IMR-90 (cell line): ENCODE data around the gene TEAD1. TPM values are rescaled to one million over a fixed set of nuclear protein-coding genes. Genes with fewer than 3 reads are reported as not detected.

Experiments used
- ATAC-seq: fragments of 200-7000 bp; cut with Tn5 transposase; 2 replicates; pipeline ENCODE4 v1.9.1; 2020; ENCODE audit warnings: low read depth, mild to moderate bottlenecking, moderate library complexity
- BruUV-seq: library from RNA; stranded (reverse); fragments of 400-500 nt; replicated peaks from 2 replicates; lab custom pipeline; 2021; lab: Mats Ljungman, UMichigan
- CTCF ChIA-PET: fragments of 300-600 bp; formaldehyde crosslinking; extraction: SDS; loops from one replicate; lab custom pipeline; 2021; ENCODE audit warnings: antibody characterized with exemption; lab: Yijun Ruan, JAX
- POLR2A ChIA-PET: fragments of 300-600 bp; sonication (Branson Sonifier 250); formaldehyde crosslinking; loops from one replicate; lab custom pipeline; 2022; ENCODE audit warnings: antibody characterized with exemption; ENCODE audit not compliant: unreplicated experiment; lab: Charles Lee
- DNase-seq: peaks from one replicate; pipeline ENCODE4 v3.0.0; 2013
- H2AFZ ChIP-seq: replicated peaks from 2 replicates; pipeline ENCODE3; 2013; ENCODE audit warnings: low read length, mild to moderate bottlenecking; ENCODE audit not compliant: poor library complexity
- H2AK5ac ChIP-seq: 2 replicates; pipeline ENCODE4 v1.6.1; 2013; ENCODE audit warnings: low read depth, low read length, inconsistent platforms
- H2AK9ac ChIP-seq: replicated peaks from 2 replicates; pipeline ENCODE3; 2013; ENCODE audit warnings: mild to moderate bottlenecking, low read depth, low read length, moderate library complexity; ENCODE audit not compliant: poor library complexity
- H2BK120ac ChIP-seq: 2 replicates; pipeline ENCODE4 v1.6.1; 2013; ENCODE audit warnings: low read depth, low read length, inconsistent platforms
- H2BK15ac ChIP-seq: 3 replicates; pipeline ENCODE4 v1.6.1; 2013; ENCODE audit warnings: low read depth, low read length, inconsistent platforms
- H2BK20ac ChIP-seq: 2 replicates; pipeline ENCODE4 v1.6.1; 2013; ENCODE audit warnings: low read depth, mild to moderate bottlenecking, inconsistent platforms, low read length, moderate library complexity
- H2BK5ac ChIP-seq: 2 replicates; pipeline ENCODE4 v1.6.1; 2013; ENCODE audit warnings: mild to moderate bottlenecking, low read depth, low read length, inconsistent platforms; ENCODE audit not compliant: poor library complexity, severe bottlenecking
- H3K14ac ChIP-seq: replicated peaks from 2 replicates; pipeline ENCODE4 v1.6.1; 2013; ENCODE audit warnings: low read depth, low read length, inconsistent platforms
- H3K18ac ChIP-seq: 2 replicates; pipeline ENCODE4 v1.6.1; 2013; ENCODE audit warnings: low read depth, low read length, control low read depth
- H3K23ac ChIP-seq: 2 replicates; pipeline ENCODE4 v1.6.1; 2013; ENCODE audit warnings: low read depth, low read length, inconsistent platforms
- H3K27ac ChIP-seq: 2 replicates; pipeline ENCODE4 v1.5.1; 2013; ENCODE audit warnings: mild to moderate bottlenecking, control low read depth, low read length; ENCODE audit not compliant: insufficient read depth
- H3K27me3 ChIP-seq: 2 replicates; pipeline ENCODE4 v1.6.1; 2013; ENCODE audit warnings: low read length; ENCODE audit not compliant: control insufficient read depth, insufficient read depth
- H3K36me3 ChIP-seq: 2 replicates; pipeline ENCODE4 v1.6.1; 2013; ENCODE audit warnings: low read length, mixed read lengths; ENCODE audit not compliant: control insufficient read depth, insufficient read depth
- H3K4ac ChIP-seq: 2 replicates; pipeline ENCODE4 v1.6.1; 2013; ENCODE audit warnings: low read depth, low read length, inconsistent platforms
- H3K4me1 ChIP-seq: 2 replicates; pipeline ENCODE4 v1.6.1; 2013; ENCODE audit warnings: low read length, mixed read lengths; ENCODE audit not compliant: control insufficient read depth, insufficient read depth
- H3K4me2 ChIP-seq: 2 replicates; pipeline ENCODE4 v1.6.1; 2013; ENCODE audit warnings: low read depth, mild to moderate bottlenecking, control low read depth, low read length, moderate library complexity
- H3K4me3 ChIP-seq: 2 replicates; pipeline ENCODE4 v1.5.1; 2013; ENCODE audit warnings: low read depth, mild to moderate bottlenecking, control low read depth, low read length, moderate library complexity; ENCODE audit not compliant: insufficient read depth
- H3K56ac ChIP-seq: 2 replicates; pipeline ENCODE4 v1.6.1; 2013; ENCODE audit warnings: low read length, inconsistent platforms; ENCODE audit not compliant: insufficient read depth; ENCODE audit errors: extremely low read depth
- H3K79me1 ChIP-seq, 2 experiments: 2 replicates each; pipeline ENCODE4 v1.6.1; 2013; ENCODE audit warnings: low read length in 2 of 2, inconsistent platforms in 1 of 2, low read depth in 1 of 2
- H3K9ac ChIP-seq: 2 replicates; pipeline ENCODE4 v1.6.1; 2013; ENCODE audit warnings: low read depth, low read length, control low read depth
- H3K9me1 ChIP-seq: 2 replicates; pipeline ENCODE4 v1.6.1; 2013; ENCODE audit warnings: low read length, inconsistent platforms; ENCODE audit not compliant: insufficient read depth
- H3K9me3 ChIP-seq: 2 replicates; pipeline ENCODE4 v1.6.1; 2013; ENCODE audit warnings: low read length; ENCODE audit not compliant: control insufficient read depth, insufficient read depth
- H4K20me1 ChIP-seq: 2 replicates; pipeline ENCODE4 v1.6.1; 2013; ENCODE audit warnings: low read length, inconsistent platforms; ENCODE audit not compliant: insufficient read depth
- H4K5ac ChIP-seq: 2 replicates; pipeline ENCODE4 v1.6.1; 2013; ENCODE audit warnings: mild to moderate bottlenecking, low read depth, low read length, control low read depth
- H4K8ac ChIP-seq, 2 experiments: 2 replicates each; pipeline ENCODE4 v1.6.1; 2013; ENCODE audit warnings: low read depth in 2 of 2, low read length in 2 of 2, control low read depth in 1 of 2, inconsistent platforms in 1 of 2
- H4K91ac ChIP-seq: 2 replicates; pipeline ENCODE4 v1.6.1; 2013; ENCODE audit warnings: low read depth, low read length, inconsistent platforms; ENCODE audit not compliant: insufficient read depth
- CEBPB ChIP-seq: IDR thresholded peaks from 2 replicates; pipeline ENCODE4 v1.6.1; 2012; ENCODE audit warnings: low read depth, low read length, improper control_type of control experiment
- MXI1 ChIP-seq: IDR thresholded peaks from 2 replicates; pipeline ENCODE4 v1.6.1; 2012; ENCODE audit warnings: low read depth, mild to moderate bottlenecking, low read length, moderate library complexity, borderline replicate concordance
- RAD21 ChIP-seq: IDR thresholded peaks from 2 replicates; pipeline ENCODE4 v1.6.1; 2012; ENCODE audit warnings: low read length, improper control_type of control experiment
- RCOR1 ChIP-seq: IDR thresholded peaks from 2 replicates; pipeline ENCODE4 v1.6.1; 2012; ENCODE audit warnings: mild to moderate bottlenecking, low read length, improper control_type of control experiment; ENCODE audit not compliant: insufficient replicate concordance
- SMC3 ChIP-seq: fragments of 150-350 bp; IDR thresholded peaks from 2 replicates; pipeline ENCODE4 v1.6.1; 2016; ENCODE audit warnings: low read depth, mild to moderate bottlenecking, antibody characterized with exemption, low read length, moderate library complexity
- WGBS, 2 experiments: methylation state at CpG; one replicate each; pipeline versions ENCODE4 v1.1.5 to v1.1.7; 2013; ENCODE audit warnings: missing lambda C conversion rate in 2 of 2; ENCODE audit not compliant: insufficient read length in 1 of 2; ENCODE audit errors: extremely low coverage in 2 of 2; 5-methylcytosine and 5-hydroxymethylcytosine counted together
- dilution Hi-C: fragments of 300-500 bp; cut with HindIII; formaldehyde crosslinking; loops from one replicate; pipeline ENCODE4 v1.14.3; 2018; ENCODE audit warnings: low sequenced_read_pairs; ENCODE audit not compliant: unreplicated experiment
- in situ Hi-C: fragments of 300-500 bp; cut with MboI; formaldehyde crosslinking; loops from 3 replicates; pipeline ENCODE4 v1.14.3; 2019; ENCODE audit warnings: low sequenced_read_pairs, inconsistent platforms, mixed read lengths
- intact Hi-C: fragments of 100-400 bp; cut with micrococcal nuclease; formaldehyde crosslinking; loops from 2 replicates; pipeline ENCODE4 v1.10.0; 2022
- polyA plus RNA-seq, 3 experiments: library from polyadenylated mRNA; depleted of rRNA; stranded (reverse); fragments of >200 nt; gene quantifications; 2 replicates each; pipeline ENCODE4 v1.2.3, GENCODE V29; 2012; ENCODE audit warnings: low replicate concordance in 1 of 3
- total RNA-seq: library from RNA; depleted of rRNA; stranded (reverse); fragments of >200 nt; gene quantifications from 2 replicates; pipeline ENCODE4 v1.2.3, GENCODE V29; 2012
- TF ChIP-seq, protein P1 (sequence below): conservative IDR thresholded peaks from 2 replicates; pipeline ENCODE4 v1.5.1; 2012; ENCODE audit warnings: mild to moderate bottlenecking, low read depth, low read length, improper control_type of control experiment

Gene TEAD1
- total and polyA plus RNA-seq, 2 of the 4 experiments (the other 2 are of a cell fraction) = 51.8 to 69.2 TPM

- no peak overlapping the region for H2BK20ac ChIP-seq
- no peak overlapping the region for H2BK120ac ChIP-seq
- H3K4me3 ChIP-seq = no peak overlapping the region
- H3K4me2 ChIP-seq = no peak overlapping the region
- no peak overlapping the region for H3K14ac ChIP-seq
- intact Hi-C loops (loop anchor here (5.0 kb wide), 3 partner anchors 316 to 674 kb away; partner anchors contain the start of gene BMAL1), dilution Hi-C loops (loop anchor here (25.0 kb wide), 1 partner anchor 201 kb away; no protein-coding TSS in a partner anchor), in situ Hi-C loops (no loop called here)
- H2BK15ac ChIP-seq = no peak overlapping the region; the same call in 2 of the 3 replicates
- H3K18ac ChIP-seq = no peak overlapping the region
- no peak overlapping the region for H4K8ac ChIP-seq
- H4K91ac ChIP-seq = no peak overlapping the region
- no peak overlapping the region for H2AFZ ChIP-seq
- no TSS peak for BruUV-seq
- H2AK5ac ChIP-seq = no peak overlapping the region
- ATAC-seq (0 out of 2 replicates have a peak, but pooled peaks have one; percentile 40), DNase-seq (peak; percentile 19)
- TF ChIP-seq RCOR1 (no peak), RAD21 (peak; percentile 37), SMC3 (0 out of 2 replicates have a peak, but pooled peaks have one; percentile 12), CEBPB (no peak), MXI1 (no peak)
- TF ChIP-seq, protein P1, sequence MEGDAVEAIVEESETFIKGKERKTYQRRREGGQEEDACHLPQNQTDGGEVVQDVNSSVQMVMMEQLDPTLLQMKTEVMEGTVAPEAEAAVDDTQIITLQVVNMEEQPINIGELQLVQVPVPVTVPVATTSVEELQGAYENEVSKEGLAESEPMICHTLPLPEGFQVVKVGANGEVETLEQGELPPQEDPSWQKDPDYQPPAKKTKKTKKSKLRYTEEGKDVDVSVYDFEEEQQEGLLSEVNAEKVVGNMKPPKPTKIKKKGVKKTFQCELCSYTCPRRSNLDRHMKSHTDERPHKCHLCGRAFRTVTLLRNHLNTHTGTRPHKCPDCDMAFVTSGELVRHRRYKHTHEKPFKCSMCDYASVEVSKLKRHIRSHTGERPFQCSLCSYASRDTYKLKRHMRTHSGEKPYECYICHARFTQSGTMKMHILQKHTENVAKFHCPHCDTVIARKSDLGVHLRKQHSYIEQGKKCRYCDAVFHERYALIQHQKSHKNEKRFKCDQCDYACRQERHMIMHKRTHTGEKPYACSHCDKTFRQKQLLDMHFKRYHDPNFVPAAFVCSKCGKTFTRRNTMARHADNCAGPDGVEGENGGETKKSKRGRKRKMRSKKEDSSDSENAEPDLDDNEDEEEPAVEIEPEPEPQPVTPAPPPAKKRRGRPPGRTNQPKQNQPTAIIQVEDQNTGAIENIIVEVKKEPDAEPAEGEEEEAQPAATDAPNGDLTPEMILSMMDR = peak; percentile 32; the same call in 1 of the 2 replicates
- H3K27me3 ChIP-seq = peaks cover 22% of the 10 kb centered on the region
- H2BK5ac ChIP-seq = no peak overlapping the region
- CTCF ChIA-PET = interaction anchor here (0.5 to 1.1 kb wide), 2 partner anchors 191 to 384 kb away, joined by 3 read pairs; no protein-coding TSS in a partner anchor
- H4K5ac ChIP-seq = no peak overlapping the region
- no peak overlapping the region for H3K23ac ChIP-seq
- no peak overlapping the region for H2AK9ac ChIP-seq
- WGBS, 2 experiments = no CpG with 5 or more reads among the region's 2 CpGs
- H3K27ac ChIP-seq = no peak overlapping the region
- no peaks in the 10 kb centered on the region for H4K20me1 ChIP-seq
- H3K79me1 ChIP-seq = no peaks in the 10 kb centered on the region
- H3K9ac ChIP-seq = no peak overlapping the region
- H3K36me3 ChIP-seq = no peaks in the 10 kb centered on the region
- no peaks in the 10 kb centered on the region for H3K9me3 ChIP-seq
- POLR2A ChIA-PET = interaction anchor here (0.6 kb wide), 2 partner anchors 469 to 602 kb away, joined by 3 to 5 read pairs; no protein-coding TSS in a partner anchor
- H3K4me1 ChIP-seq = no peaks in the 10 kb centered on the region
- H3K4ac ChIP-seq = no peak overlapping the region
- no peaks in the 10 kb centered on the region for H3K9me1 ChIP-seq
- H3K56ac ChIP-seq = no peak overlapping the region
These were observed 287.4 kb downstream of the TEAD1 start for GRCh38 chr11:12961615-12962014.
